H1 (cell line): ENCODE measurements around the gene IWS1.

Source experiments
- BCL11A ChIP-seq, 2 experiments: IDR thresholded peaks; one replicate each; pipeline ENCODE4 v1.6.1; 2011; ENCODE audit warnings: low read depth in 2 of 2, low read length in 2 of 2, mild to moderate bottlenecking in 2 of 2
- CREB1 ChIP-seq: IDR thresholded peaks from 2 replicates; pipeline ENCODE4 v1.6.1; 2012; ENCODE audit warnings: inconsistent platforms
- KDM1A ChIP-seq: fragments of 200-600, 300-600 bp; sonication (generic); IDR thresholded peaks from 2 replicates; pipeline ENCODE4 v1.7.1; 2016; ENCODE audit warnings: mild to moderate bottlenecking, low read length, borderline replicate concordance
- POLR2AphosphoS5 ChIP-seq: IDR thresholded peaks from 2 replicates; pipeline ENCODE4 v1.6.1; 2011; ENCODE audit warnings: low read depth, low read length
- TAF1 ChIP-seq: IDR thresholded peaks from 2 replicates; pipeline ENCODE4 v1.6.1; 2011; ENCODE audit warnings: mild to moderate bottlenecking, low read depth, low read length
- TF ChIP-seq, protein P1 (sequence below), 3 experiments: IDR thresholded peaks; 1 replicate in 2 of 3; 2 replicates in 1 of 3; pipeline versions ENCODE4 v1.5.1 to v1.6.1; 2011; ENCODE audit warnings: low read length in 3 of 3, mild to moderate bottlenecking in 3 of 3, inconsistent platforms in 2 of 3, low read depth in 1 of 3, moderate library complexity in 1 of 3; ENCODE audit not compliant: insufficient read depth in 1 of 3; ENCODE audit errors: control extremely low read depth in 1 of 3

DNA sequence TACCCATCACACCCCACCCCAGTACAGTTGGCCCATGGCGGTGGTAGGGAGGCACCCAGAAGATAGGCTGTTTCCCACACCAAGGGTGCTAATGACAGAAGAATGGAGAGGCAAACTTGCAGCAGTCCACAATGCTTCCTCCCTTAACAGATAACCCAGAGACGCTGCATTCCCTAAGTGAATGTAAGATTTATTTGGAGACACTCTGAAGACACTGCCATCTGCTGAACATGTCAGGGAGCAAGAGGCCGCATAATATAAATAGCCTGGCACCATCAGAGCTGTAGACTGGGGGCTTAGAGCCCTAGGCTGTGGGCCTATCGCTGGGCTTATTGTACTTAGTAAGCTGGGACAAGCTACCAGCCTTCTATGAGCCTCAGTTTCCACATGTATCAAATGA lies 2.2 kb upstream of the IWS1 start:
- TF ChIP-seq, protein P1, sequence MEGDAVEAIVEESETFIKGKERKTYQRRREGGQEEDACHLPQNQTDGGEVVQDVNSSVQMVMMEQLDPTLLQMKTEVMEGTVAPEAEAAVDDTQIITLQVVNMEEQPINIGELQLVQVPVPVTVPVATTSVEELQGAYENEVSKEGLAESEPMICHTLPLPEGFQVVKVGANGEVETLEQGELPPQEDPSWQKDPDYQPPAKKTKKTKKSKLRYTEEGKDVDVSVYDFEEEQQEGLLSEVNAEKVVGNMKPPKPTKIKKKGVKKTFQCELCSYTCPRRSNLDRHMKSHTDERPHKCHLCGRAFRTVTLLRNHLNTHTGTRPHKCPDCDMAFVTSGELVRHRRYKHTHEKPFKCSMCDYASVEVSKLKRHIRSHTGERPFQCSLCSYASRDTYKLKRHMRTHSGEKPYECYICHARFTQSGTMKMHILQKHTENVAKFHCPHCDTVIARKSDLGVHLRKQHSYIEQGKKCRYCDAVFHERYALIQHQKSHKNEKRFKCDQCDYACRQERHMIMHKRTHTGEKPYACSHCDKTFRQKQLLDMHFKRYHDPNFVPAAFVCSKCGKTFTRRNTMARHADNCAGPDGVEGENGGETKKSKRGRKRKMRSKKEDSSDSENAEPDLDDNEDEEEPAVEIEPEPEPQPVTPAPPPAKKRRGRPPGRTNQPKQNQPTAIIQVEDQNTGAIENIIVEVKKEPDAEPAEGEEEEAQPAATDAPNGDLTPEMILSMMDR (IDR thresholded peaks at IDR 0.05; ENCODE audit: control extremely low read depth in 1 of 3, insufficient read depth in 1 of 3, low read depth in 1 of 3, low read length in 3 of 3) = no peak
- no peak for TF ChIP-seq CREB1
- TF ChIP-seq TAF1 = no peak
- TF ChIP-seq POLR2AphosphoS5 = no peak
- no peak for TF ChIP-seq BCL11A (IDR thresholded peaks at IDR 0.05; ENCODE audit: low read depth in 2 of 2, low read length in 2 of 2)
- no peak for TF ChIP-seq KDM1A
